Stimulated activated CD4-positive, alpha-beta T cell treated with anti-CD3 and anti-CD28 coated beads, Interleukin-12 subunit alpha, Interleukin-12 subunit beta, amount 100 ng/mL, for 48 hours (primary cell): ENCODE results near the gene ZNF516.
A peak's percentile ranks its signal among the peaks of the same experiment; 100 is the strongest.

Experiments
- DNase-seq, 3 donors: peaks; one replicate each; pipeline ENCODE4 v3.0.0-alpha.2; 2020; ENCODE audit warnings: low read depth in 2 of 3, low spot score in 1 of 3

The ZNF516 gene

GRCh38 chr18:76385681-76385975 lies 109.4 kb downstream of the ZNF516 start:
- no peak for DNase-seq

DNA sequence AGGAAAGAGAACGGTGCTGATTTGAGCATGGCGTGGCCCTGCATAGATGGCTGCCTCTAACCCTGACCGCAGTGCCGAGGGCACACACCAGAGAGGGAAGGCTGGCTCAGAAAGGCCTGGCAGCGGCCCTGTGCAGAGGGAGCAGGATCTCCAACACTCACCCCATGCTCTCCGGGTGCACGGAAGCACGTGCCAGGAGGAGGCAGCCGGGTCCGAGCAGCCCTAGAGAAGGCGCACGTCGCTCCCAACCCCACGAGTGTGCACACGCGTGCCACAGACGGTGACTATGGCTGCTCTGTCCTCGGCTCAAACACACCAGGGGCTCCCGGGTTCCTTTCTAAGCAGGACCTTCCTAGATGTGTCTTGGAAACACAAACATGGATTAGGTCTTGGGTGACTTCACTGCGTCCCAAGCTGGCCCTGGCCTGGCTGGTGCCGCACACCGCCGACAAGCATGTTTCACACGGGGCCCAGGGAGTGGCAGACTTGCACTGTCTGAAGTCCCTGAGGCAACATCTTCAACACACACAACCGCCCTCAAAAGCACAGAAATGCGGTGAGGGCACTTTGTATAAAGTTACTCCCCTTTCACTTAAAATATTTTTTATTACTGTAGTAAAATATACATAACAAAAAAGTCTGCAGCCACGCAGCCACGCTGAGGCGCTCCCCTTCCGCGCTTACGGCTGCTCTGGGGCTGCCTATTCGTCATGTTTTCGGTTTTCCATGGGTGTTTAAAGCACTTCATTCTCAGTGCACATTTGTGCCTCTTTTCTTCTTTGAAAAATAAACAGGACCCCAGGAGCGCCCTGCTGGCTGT lies 110.0 kb downstream of the ZNF516 start:
- no peak for DNase-seq

DNA sequence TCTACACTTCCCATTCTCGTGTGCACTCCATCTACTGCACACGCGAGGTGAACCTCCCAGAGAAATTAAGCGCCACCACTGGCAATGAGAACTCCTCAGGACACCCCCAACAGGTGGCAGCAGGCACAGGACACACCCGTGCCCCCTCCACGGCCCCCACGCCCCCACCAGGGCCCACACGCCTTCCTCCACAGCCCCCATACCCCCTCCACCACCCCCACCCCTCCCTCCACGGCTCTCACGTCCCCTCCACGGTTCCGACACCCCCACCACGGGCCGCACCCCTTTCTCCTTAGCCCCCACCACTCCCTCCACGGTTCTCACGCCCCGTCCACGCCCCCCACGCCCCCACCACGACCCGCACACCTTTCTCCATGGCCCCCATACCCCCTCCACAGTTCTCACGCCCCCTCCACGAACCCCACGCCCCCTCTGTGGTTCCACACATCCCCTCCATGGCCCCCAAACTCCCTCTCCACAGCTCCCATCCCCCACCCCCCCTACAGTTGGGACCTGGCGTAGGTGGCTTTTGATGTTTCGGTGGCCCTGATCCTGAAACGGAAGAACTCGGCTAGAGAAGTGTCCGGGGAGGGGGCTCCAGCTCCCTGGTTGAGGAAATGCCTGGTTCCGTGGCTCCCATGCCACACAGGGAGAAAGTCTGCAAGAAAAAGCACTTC lies 110.8 kb downstream of the ZNF516 start:
- DNase-seq = no peak

GRCh38 chr18:76383636-76384035 lies 111.4 kb downstream of the ZNF516 start:
- no peak for DNase-seq

DNA sequence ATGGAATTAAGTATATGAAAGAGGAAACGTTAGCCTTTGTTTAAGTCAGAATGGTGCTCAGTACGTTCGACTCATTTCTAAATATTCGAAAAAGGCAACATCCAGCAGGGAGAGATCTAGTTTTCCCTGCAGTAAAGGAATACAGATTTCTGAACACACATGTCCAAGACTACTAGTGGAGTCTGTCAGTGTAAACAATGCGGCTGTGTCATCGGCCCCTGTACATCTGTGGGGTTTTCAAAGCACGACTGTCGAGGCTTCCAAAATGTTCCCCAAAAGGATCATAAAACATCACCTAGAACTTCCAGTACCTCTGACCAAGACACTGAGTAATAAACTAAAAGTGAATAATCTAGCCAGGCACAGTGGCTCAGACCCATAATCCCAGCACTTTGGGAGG lies 112.8 kb downstream of the ZNF516 start:
- no peak for DNase-seq

DNA sequence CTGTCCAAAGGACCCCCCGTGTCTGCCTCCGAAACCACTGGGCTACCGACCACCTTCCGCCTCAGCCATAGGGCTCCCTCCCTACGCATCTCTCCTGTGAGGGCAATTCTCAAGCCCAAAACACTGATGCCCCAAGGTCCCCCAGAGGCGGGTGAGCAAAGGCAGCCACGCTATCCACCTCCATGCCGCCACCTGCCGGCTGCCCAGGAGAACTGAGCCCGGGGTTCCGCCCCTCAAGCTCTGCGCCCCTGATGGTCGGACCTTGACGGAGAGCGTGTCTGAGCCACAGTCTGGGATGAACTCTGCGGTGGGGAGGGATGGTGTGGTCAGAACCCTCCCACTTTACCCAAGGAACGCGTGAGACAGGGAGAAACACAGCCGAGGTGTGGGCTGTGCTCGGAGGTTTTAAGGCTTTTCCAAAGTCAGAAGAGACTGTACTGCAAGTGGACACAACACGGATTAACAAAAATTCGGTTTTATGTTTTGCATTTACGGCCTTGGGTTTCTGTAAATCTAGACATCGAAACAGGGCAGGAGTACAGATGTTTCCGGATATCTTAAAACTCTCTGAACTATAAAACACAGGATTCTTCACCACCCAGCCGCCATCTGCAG lies 114.1 kb downstream of the ZNF516 start:
- DNase-seq = peak in 1 of 3 donors; percentile 18

- no peak for DNase-seq
These were observed 114.8 kb downstream of the ZNF516 start for GRCh38 chr18:76380127-76380729.

DNA sequence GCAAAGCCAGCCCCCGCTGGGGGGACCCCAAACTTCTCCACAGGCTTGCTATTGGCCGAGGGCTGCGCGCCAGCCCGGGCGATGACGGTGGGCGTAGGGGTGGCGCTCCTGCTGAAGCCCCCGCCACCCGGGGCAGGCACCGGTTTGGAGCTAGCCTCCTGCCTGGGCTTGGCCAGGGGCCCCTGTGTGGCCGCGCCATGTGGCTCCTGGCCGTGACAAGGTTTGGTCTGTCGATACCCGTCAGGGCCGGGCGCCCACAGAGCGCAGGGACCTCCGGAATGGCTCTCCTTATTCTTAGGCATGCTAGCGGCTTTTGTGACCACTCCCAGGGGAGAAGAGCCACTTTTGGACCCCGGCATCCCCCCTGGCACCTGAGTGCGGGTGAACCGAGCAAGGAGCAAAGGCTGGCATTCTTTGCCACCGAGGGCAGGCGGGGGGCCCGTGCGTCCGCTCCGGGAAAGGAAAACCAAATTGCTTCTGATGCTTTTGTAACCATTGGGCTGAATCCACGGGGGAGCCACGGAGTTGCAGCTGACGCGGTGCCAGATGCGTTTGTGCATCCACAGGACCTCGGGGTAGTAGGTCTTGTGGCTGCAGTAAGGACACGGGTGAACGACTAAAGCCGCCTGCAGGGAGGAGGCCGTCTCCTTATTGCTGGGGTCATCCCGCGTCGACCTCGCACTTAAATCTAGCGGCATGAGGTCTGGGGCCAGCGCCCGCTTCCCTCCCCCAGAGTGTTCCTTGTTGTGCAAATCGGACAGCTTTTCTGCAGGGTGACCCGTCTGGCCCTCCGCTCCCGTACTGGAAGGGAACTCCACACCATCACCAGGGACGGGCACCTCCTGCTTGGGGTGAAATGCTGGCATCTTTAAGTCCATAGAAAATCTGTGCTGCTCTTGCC lies 115.6 kb downstream of the ZNF516 start:
- no peak for DNase-seq

- no peak for DNase-seq
These were observed 116.4 kb downstream of the ZNF516 start for GRCh38 chr18:76378526-76379215.

DNA sequence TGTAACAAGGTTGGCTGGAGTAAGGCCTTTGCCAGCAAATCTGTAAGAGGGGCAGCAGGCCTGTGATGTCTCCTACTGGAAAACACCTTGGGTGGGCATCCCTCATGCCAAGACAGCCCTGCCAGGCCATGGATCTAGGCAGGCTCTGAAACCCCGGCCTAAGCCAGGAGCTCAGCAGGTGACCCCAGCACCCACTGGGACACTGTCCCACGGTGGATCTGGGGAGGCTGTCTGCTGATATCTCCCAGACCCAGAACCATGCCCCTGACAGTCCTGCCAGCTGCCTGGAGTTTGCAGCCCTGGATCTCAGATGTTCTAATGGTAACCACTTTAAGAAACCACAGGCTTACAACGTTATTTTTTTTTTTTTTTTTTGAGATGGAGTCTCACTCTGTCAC lies 117.7 kb downstream of the ZNF516 start:
- DNase-seq = no peak

GRCh38 chr18:76376668-76377358 lies 118.2 kb downstream of the ZNF516 start:
- peak; percentile 21 to 66 (median 44) for DNase-seq

- no peak for DNase-seq
These were observed 118.8 kb downstream of the ZNF516 start for GRCh38 chr18:76376225-76376624.

GRCh38 chr18:76374330-76375281 lies 120.4 kb downstream of the ZNF516 start:
- DNase-seq = peak; percentile 30 to 55 (median 41)

DNA sequence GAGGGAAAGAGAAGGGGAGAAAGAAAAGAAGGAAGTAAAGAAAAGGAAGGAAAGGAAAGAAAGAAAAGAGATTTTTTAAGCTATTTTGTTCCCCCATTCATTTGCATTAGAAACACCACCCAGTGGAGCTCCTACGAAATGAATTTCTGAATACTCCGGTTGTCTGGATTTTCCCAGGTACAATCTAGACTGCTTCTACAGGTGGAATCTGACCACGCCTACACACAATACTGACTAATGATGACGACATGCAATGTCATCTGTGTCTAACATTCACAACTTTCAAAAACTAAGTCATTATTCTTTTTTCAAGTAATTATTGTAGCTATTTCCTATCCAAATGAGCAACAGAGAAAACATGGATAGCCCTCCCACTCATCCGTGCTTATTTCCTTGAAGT lies 121.7 kb downstream of the ZNF516 start:
- DNase-seq = no peak

DNA sequence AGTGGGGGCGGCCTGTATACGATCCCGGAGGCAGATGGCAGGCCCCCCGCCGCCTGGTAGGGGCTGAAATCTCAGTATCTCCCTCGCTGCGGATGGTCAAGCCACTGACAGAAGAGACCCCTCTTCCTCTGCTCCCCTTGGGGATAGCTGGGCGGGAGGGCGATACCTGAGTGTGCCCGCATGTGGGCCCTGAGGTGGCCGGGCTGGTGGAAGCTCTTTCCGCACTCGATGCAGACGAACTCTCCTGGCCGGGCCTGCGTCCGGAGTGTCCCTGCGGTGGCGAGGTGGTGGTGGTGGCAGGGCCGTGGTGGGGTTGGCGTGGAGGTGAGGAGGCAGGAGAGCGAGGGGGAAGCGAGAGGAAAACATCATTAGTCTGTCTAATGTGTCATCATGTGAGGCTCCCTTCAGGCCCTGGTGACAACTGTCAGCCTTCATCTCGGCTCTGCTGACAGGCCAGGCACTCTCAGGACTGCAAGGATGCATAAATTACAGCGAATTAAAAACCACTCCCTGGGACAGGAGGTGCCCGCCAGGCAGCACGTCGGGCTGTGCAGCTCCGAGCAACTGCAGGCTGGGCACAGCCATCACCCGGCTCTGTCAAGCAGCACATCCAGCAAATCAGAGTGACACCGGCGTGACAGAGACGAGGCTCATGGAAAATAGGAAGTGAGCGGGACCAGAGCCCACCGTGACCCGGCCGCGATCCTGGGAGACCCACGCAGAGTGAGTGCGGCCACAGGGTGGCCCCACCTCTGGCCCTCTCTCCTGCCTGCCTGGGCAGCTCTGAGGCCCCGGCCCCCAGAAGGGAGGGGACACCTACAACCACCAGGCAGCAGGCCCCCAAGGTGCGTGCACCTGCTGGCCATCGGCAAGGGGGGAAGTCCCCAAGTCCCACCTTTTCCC lies 123.5 kb downstream of the ZNF516 start:
- no peak for DNase-seq

DNA sequence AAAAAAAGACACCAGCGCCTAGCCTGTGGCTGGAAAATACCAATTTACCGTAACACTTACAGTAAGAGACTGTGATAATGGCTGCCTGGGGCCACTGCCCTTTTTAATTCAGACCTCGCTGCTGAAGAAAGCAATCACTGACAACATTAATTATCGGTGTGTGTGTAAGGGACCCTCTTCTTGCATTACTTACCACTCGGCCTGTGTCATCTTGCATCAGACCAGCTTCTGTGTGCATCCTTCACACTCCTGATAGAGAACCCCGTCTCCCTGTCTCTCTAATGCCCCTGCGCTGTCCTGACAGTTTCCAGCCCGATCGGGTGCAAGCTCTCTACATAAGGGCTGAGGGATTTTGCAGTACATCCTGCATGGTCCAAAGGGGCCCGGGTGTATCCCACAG lies 124.4 kb downstream of the ZNF516 start:
- DNase-seq = no peak

- DNase-seq = no peak
These were observed 124.8 kb downstream of the ZNF516 start for GRCh38 chr18:76370201-76370600.

DNA sequence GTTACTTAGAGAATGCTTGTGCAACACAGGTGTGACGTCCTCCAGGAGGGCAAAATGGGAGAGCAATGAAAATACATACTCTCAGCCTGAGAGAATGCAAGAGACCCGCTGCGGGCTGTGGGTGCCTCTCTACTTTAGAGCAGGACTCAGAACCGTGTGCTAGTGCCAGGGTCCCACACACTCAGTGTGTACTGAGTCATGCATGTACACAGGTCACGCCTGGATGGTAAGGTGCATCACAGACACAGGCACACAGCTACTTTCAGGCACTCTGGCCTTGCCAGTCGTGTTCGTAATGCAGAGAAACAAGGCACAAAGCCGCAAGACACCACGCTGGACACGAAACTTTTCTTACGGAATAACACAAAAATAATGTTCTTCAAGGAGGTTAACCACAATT lies 125.3 kb downstream of the ZNF516 start:
- no peak for DNase-seq
